WTC11 (cell line): Measurements from ENCODE around the gene COBL. TPM values are rescaled to one million over a fixed set of nuclear protein-coding genes. Genes with fewer than 3 reads are reported as not detected.

ENCODE experiments used
- ATAC-seq: fragments of 200-7000 bp; cut with Tn5 transposase; 2 replicates; pipeline ENCODE4 v1.10.0; 2021; ENCODE audit warnings: mild to moderate bottlenecking, moderate library complexity
- CTCF ChIA-PET: fragments of 300-600 bp; sonication (Branson Sonifier 250); formaldehyde crosslinking; loops from one replicate; lab custom pipeline; 2021; ENCODE audit warnings: antibody characterized with exemption; lab: Charles Lee
- POLR2A ChIA-PET: fragments of 350-600 bp; sonication (Branson Sonifier 250); formaldehyde crosslinking; loops from one replicate; lab custom pipeline; 2021; ENCODE audit warnings: antibody characterized with exemption; lab: Charles Lee
- DNase-seq: peaks from one replicate; pipeline ENCODE4 v3.0.0; 2021; ENCODE audit warnings: low spot score
- H3K27ac Mint-ChIP-seq: 2 replicates; pipeline ENCODE4 v1.8.0; 2021; ENCODE audit warnings: mixed read lengths
- H3K27me3 Mint-ChIP-seq: 2 replicates; pipeline ENCODE4 v1.8.0; 2021; ENCODE audit warnings: low read depth, mild to moderate bottlenecking, moderate library complexity, mixed read lengths
- H3K36me3 Mint-ChIP-seq: 2 replicates; pipeline ENCODE4 v1.8.0; 2021; ENCODE audit warnings: mixed read lengths
- H3K4me1 Mint-ChIP-seq: 2 replicates; pipeline ENCODE4 v1.8.0; 2022; ENCODE audit warnings: mixed read lengths
- H3K4me3 Mint-ChIP-seq: 2 replicates; pipeline ENCODE4 v1.8.0; 2021; ENCODE audit warnings: mild to moderate bottlenecking, moderate library complexity, mixed read lengths
- H3K9me3 Mint-ChIP-seq: 2 replicates; pipeline ENCODE4 v1.8.0; 2021; ENCODE audit warnings: mixed read lengths
- CREB1 ChIP-seq: sonication (generic); formaldehyde crosslinking; IDR thresholded peaks from 2 replicates; pipeline ENCODE4 v1.8.0; 2023; ENCODE audit warnings: mild to moderate bottlenecking, missing genetic modification reagents
- CREM ChIP-seq: sonication (generic); formaldehyde crosslinking; IDR thresholded peaks from 2 replicates; pipeline ENCODE4 v1.8.1; 2022; ENCODE audit warnings: mild to moderate bottlenecking, missing genetic modification reagents, moderate library complexity
- E2F4 ChIP-seq: sonication (generic); formaldehyde crosslinking; IDR thresholded peaks from 2 replicates; pipeline ENCODE4 v1.8.1; 2022; ENCODE audit warnings: low read depth, mild to moderate bottlenecking, moderate library complexity, missing genetic modification reagents, borderline replicate concordance
- ELF4 ChIP-seq: sonication (generic); formaldehyde crosslinking; IDR thresholded peaks from 2 replicates; pipeline ENCODE4 v1.8.1; 2022; ENCODE audit warnings: low read depth, mild to moderate bottlenecking, moderate library complexity, missing genetic modification reagents
- GRHL2 ChIP-seq: fragments of 250-450 bp; sonication (Bioruptor Pico); IDR thresholded peaks from 2 replicates; pipeline ENCODE4 v1.8.0; 2022; ENCODE audit warnings: mild to moderate bottlenecking, moderate library complexity; ENCODE audit not compliant: insufficient replicate concordance, severe bottlenecking
- GTF2I ChIP-seq: fragments of 250-450 bp; sonication (Bioruptor Pico); conservative IDR thresholded peaks from 2 replicates; pipeline ENCODE4 v1.4.0; 2021; ENCODE audit warnings: mild to moderate bottlenecking
- JAZF1 ChIP-seq: fragments of 250-450 bp; sonication (Bioruptor Pico); IDR thresholded peaks from 2 replicates; pipeline ENCODE4 v1.9.0; 2021; ENCODE audit warnings: moderate library complexity, mild to moderate bottlenecking, inconsistent platforms
- TCF7 ChIP-seq: sonication (generic); formaldehyde crosslinking; IDR thresholded peaks from 2 replicates; pipeline ENCODE4 v1.8.0; 2022; ENCODE audit warnings: mild to moderate bottlenecking, low read depth, missing genetic modification reagents, moderate library complexity
- TP53 ChIP-seq: sonication (generic); formaldehyde crosslinking; IDR thresholded peaks from 2 replicates; pipeline ENCODE4 v1.8.1; 2023; ENCODE audit warnings: mild to moderate bottlenecking, missing genetic modification reagents
- ZNF138 ChIP-seq: sonication (generic); formaldehyde crosslinking; conservative IDR thresholded peaks from 2 replicates; pipeline ENCODE4 v1.8.1; 2022; ENCODE audit warnings: mild to moderate bottlenecking, moderate library complexity, missing genetic modification reagents
- ZNF317 ChIP-seq: sonication (generic); formaldehyde crosslinking; IDR thresholded peaks from 2 replicates; pipeline ENCODE4 v1.8.1; 2023; ENCODE audit warnings: low read depth, mild to moderate bottlenecking, moderate library complexity, missing genetic modification reagents, borderline replicate concordance
- total RNA-seq: library from RNA; stranded (reverse); gene quantifications from 3 replicates; pipeline ENCODE4 v1.2.3, GENCODE V29; 2021
- TF ChIP-seq, protein P1 (sequence below): sonication (generic); formaldehyde crosslinking; conservative IDR thresholded peaks from 2 replicates; pipeline ENCODE4 v1.8.1; 2023; ENCODE audit warnings: mild to moderate bottlenecking, low read depth, missing genetic modification reagents, moderate library complexity
- TF ChIP-seq, protein P2 (sequence below): sonication (generic); formaldehyde crosslinking; IDR thresholded peaks from 2 replicates; pipeline ENCODE4 v1.8.0; 2022; ENCODE audit warnings: mild to moderate bottlenecking, missing genetic modification reagents

Gene COBL
- total RNA-seq, 1 experiment from 2014 or later: 36.5 TPM

GRCh38 chr7:51060536-51060935 is 256.1 kb downstream of the COBL start:
- Mint-ChIP-seq H3K9me3 (no peaks in the 10 kb centered on the region), H3K27ac (no peak overlapping the region), H3K27me3 (no peaks in the 10 kb centered on the region; the same call in 1 of the 2 replicates), H3K4me1 (no peaks in the 10 kb centered on the region; the same call in 1 of the 2 replicates), H3K36me3 (peaks cover 7% of the 10 kb centered on the region), H3K4me3 (no peak overlapping the region)
- TF ChIP-seq ZNF138 (CRISPR knock-in tag): no peak
- TF ChIP-seq GRHL2 (CRISPR knock-in tag): no peak
- ChIA-PET POLR2A (no interaction called here), CTCF (interaction anchor here (1.4 to 3.8 kb wide), 2 partner anchors 81 to 101 kb away, joined by 5 to 18 read pairs; no protein-coding TSS in a partner anchor)
- ATAC-seq: peak; percentile 55; the same call in 1 of the 2 replicates
- no peak for DNase-seq

GRCh38 chr7:51059504-51060142 is 257.0 kb downstream of the COBL start:
- CTCF ChIA-PET: interaction anchor here (1.3 to 3.8 kb wide), 3 partner anchors 8 to 101 kb away, joined by 4 to 18 read pairs (median 5); no protein-coding TSS in a partner anchor
- Mint-ChIP-seq H3K9me3 (no peaks in the 10 kb centered on the region), H3K27me3 (no peaks in the 10 kb centered on the region; the same call in 1 of the 2 replicates), H3K36me3 (peaks cover 4% of the 10 kb centered on the region; the same call in 1 of the 2 replicates), H3K4me3 (no peak overlapping the region), H3K4me1 (no peaks in the 10 kb centered on the region; the same call in 1 of the 2 replicates), H3K27ac (peak overlapping the region; percentile 69)
- TF ChIP-seq, protein P1, sequence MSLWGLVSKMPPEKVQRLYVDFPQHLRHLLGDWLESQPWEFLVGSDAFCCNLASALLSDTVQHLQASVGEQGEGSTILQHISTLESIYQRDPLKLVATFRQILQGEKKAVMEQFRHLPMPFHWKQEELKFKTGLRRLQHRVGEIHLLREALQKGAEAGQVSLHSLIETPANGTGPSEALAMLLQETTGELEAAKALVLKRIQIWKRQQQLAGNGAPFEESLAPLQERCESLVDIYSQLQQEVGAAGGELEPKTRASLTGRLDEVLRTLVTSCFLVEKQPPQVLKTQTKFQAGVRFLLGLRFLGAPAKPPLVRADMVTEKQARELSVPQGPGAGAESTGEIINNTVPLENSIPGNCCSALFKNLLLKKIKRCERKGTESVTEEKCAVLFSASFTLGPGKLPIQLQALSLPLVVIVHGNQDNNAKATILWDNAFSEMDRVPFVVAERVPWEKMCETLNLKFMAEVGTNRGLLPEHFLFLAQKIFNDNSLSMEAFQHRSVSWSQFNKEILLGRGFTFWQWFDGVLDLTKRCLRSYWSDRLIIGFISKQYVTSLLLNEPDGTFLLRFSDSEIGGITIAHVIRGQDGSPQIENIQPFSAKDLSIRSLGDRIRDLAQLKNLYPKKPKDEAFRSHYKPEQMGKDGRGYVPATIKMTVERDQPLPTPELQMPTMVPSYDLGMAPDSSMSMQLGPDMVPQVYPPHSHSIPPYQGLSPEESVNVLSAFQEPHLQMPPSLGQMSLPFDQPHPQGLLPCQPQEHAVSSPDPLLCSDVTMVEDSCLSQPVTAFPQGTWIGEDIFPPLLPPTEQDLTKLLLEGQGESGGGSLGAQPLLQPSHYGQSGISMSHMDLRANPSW (CRISPR knock-in tag): no peak
- TF ChIP-seq GTF2I (CRISPR knock-in tag) (no peak), CREM (CRISPR knock-in tag) (no peak), JAZF1 (CRISPR knock-in tag) (no peak), E2F4 (no peak)
- POLR2A ChIA-PET: no interaction called here
- no peak for DNase-seq
- ATAC-seq: no peak

- POLR2A ChIA-PET: no interaction called here
- ATAC-seq: no peak
- DNase-seq: no peak
- Mint-ChIP-seq H3K36me3 (no peaks in the 10 kb centered on the region), H3K9me3 (no peaks in the 10 kb centered on the region), H3K4me3 (no peak overlapping the region), H3K27me3 (no peaks in the 10 kb centered on the region; the same call in 1 of the 2 replicates), H3K4me1 (no peaks in the 10 kb centered on the region; the same call in 1 of the 2 replicates), H3K27ac (no peak overlapping the region)
- CTCF ChIA-PET: interaction anchor here (1.1 kb wide), 1 partner anchor 102 kb away, joined by 3 read pairs; no protein-coding TSS in a partner anchor
- TF ChIP-seq ELF4 (CRISPR knock-in tag): no peak
Measured at GRCh38 chr7:51058764-51059163, 257.8 kb downstream of the COBL start.

- no peak overlapping the region for H3K4me3 Mint-ChIP-seq
- no peak for DNase-seq
- no peaks in the 10 kb centered on the region for H3K36me3 Mint-ChIP-seq
- ATAC-seq: no peak
- no peaks in the 10 kb centered on the region; the same call in 1 of the 2 replicates for H3K27me3 Mint-ChIP-seq
- no peaks in the 10 kb centered on the region; the same call in 1 of the 2 replicates for H3K4me1 Mint-ChIP-seq
- TF ChIP-seq, protein P2, sequence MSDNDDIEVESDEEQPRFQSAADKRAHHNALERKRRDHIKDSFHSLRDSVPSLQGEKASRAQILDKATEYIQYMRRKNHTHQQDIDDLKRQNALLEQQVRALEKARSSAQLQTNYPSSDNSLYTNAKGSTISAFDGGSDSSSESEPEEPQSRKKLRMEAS (CRISPR knock-in tag): no peak
- TF ChIP-seq CREB1 (CRISPR knock-in tag): no peak
- TF ChIP-seq TP53 (CRISPR knock-in tag): no peak
- no peak for TF ChIP-seq ZNF317 (CRISPR knock-in tag)
- no peak for TF ChIP-seq TCF7
- no peak overlapping the region for H3K27ac Mint-ChIP-seq
- ChIA-PET CTCF (interaction anchor here (1.0 to 1.2 kb wide), 2 partner anchors 106 kb away, joined by 3 read pairs; no protein-coding TSS in a partner anchor), POLR2A (no interaction called here)
- no peaks in the 10 kb centered on the region for H3K9me3 Mint-ChIP-seq
Measured at GRCh38 chr7:51055039-51055840, 261.4 kb downstream of the COBL start.
